H1 (cell line): ENCODE results near the gene NEK9. TPM values are rescaled to one million over a fixed set of nuclear protein-coding genes. Genes with fewer than 3 reads are reported as not detected.

ENCODE experiments used
- CTCF ChIA-PET: fragments of 300-600 bp; sonication (Branson Sonifier 250); formaldehyde crosslinking; loops from one replicate; lab custom pipeline; 2021; ENCODE audit not compliant: partially characterized antibody; lab: Charles Lee
- POLR2A ChIA-PET: fragments of 300-600 bp; sonication (Branson Sonifier 250); formaldehyde crosslinking; loops from one replicate; lab custom pipeline; 2021; ENCODE audit warnings: inconsistent platforms; ENCODE audit not compliant: partially characterized antibody; lab: Charles Lee
- DNase-seq, 2 experiments: peaks; one replicate each; pipeline versions ENCODE4 v3.0.0 to v3.0.0-alpha.2; 2010 to 2022; ENCODE audit warnings: low spot score in 2 of 2, low read depth in 1 of 2, mixed read lengths in 1 of 2
- FAIRE-seq: peaks from 2 replicates; lab custom pipeline; 2011; peaks lifted over from hg19 to GRCh38; lab: Jason Lieb, UNC
- H2AFZ ChIP-seq: 2 replicates; pipeline ENCODE4 v1.8.1; 2012; ENCODE audit warnings: low read length, inconsistent platforms
- H2AK5ac ChIP-seq: 2 replicates; pipeline ENCODE4 v1.6.1; 2013; ENCODE audit warnings: low read depth, low read length
- H2BK120ac ChIP-seq: replicated peaks from 2 replicates; pipeline ENCODE3; 2013; ENCODE audit warnings: low read depth, low read length, inconsistent platforms
- H2BK12ac ChIP-seq: 2 replicates; pipeline ENCODE4 v1.6.1; 2013; ENCODE audit warnings: low read depth, low read length
- H2BK15ac ChIP-seq: 2 replicates; pipeline ENCODE4 v1.6.1; 2013; ENCODE audit warnings: low read length
- H2BK20ac ChIP-seq: 2 replicates; pipeline ENCODE4 v1.6.1; 2013; ENCODE audit warnings: low read length
- H2BK5ac ChIP-seq: 2 replicates; pipeline ENCODE4 v1.6.1; 2013; ENCODE audit warnings: low read depth, low read length
- H3K14ac ChIP-seq: 2 replicates; pipeline ENCODE4 v1.6.1; 2013; ENCODE audit warnings: inconsistent platforms; ENCODE audit not compliant: insufficient read length
- H3K18ac ChIP-seq: 2 replicates; pipeline ENCODE4 v1.6.1; 2013; ENCODE audit warnings: low read length; ENCODE audit errors: extremely low read depth
- H3K23ac ChIP-seq: 2 replicates; pipeline ENCODE4 v1.6.1; 2013; ENCODE audit warnings: inconsistent platforms; ENCODE audit not compliant: insufficient read length
- H3K23me2 ChIP-seq: 2 replicates; pipeline ENCODE4 v1.6.1; 2013; ENCODE audit warnings: low read depth, low read length
- H3K27ac ChIP-seq: 2 replicates; pipeline ENCODE4 v1.6.1; 2011; ENCODE audit warnings: low read depth, low read length, inconsistent platforms
- H3K27me3 ChIP-seq, 4 experiments: replicated peaks in 1 of 4; 1 replicate in 1 of 4; 2 replicates in 3 of 4; pipeline versions ENCODE4 v1.6.1 to v1.8.1; 2011 to 2013; ENCODE audit warnings: low read length in 3 of 4, mild to moderate bottlenecking in 3 of 4, inconsistent platforms in 2 of 4, mixed read lengths in 2 of 4, moderate library complexity in 1 of 4; ENCODE audit not compliant: control insufficient read depth in 3 of 4, insufficient read depth in 3 of 4; ENCODE audit errors: extremely low read depth in 1 of 4
- H3K36me3 ChIP-seq, 4 experiments: 2 replicates each; pipeline versions ENCODE4 v1.6.1 to v1.8.1; 2011 to 2013; ENCODE audit warnings: mild to moderate bottlenecking in 4 of 4, low read length in 3 of 4, moderate library complexity in 2 of 4, control low read depth in 1 of 4, inconsistent platforms in 1 of 4; ENCODE audit not compliant: insufficient read depth in 4 of 4, control insufficient read depth in 2 of 4
- H3K4ac ChIP-seq: replicated peaks from 2 replicates; pipeline ENCODE3; 2013; ENCODE audit warnings: low read length, low read depth, mixed read lengths, inconsistent platforms; ENCODE audit not compliant: insufficient read length
- H3K4me1 ChIP-seq, 4 experiments: replicated peaks in 1 of 4; 1 replicate in 1 of 4; 2 replicates in 3 of 4; pipeline versions ENCODE4 v1.6.1 to v1.8.1; 2011 to 2013; ENCODE audit warnings: low read length in 3 of 4, inconsistent platforms in 2 of 4, mixed read lengths in 1 of 4; ENCODE audit not compliant: insufficient read depth in 4 of 4, control insufficient read depth in 3 of 4
- H3K4me2 ChIP-seq, 2 experiments: 2 replicates each; pipeline versions ENCODE4 v1.6.1 to v1.8.1; 2011 to 2013; ENCODE audit warnings: low read depth in 2 of 2, low read length in 2 of 2, control low read depth in 1 of 2, inconsistent platforms in 1 of 2, mild to moderate bottlenecking in 1 of 2; ENCODE audit not compliant: insufficient read depth in 1 of 2
- H3K4me3 ChIP-seq, 4 experiments: fragments of 200-600, 300-600 bp in 1 of 4; sonication (generic), shearing (Covaris generic), sonication (Bioruptor Twin) in 1 of 4; 2 replicates each; pipeline versions ENCODE4 v1.5.1 to v1.8.1; 2011 to 2016; ENCODE audit warnings: low read length in 4 of 4, low read depth in 3 of 4, control low read depth in 2 of 4, inconsistent platforms in 2 of 4, mild to moderate bottlenecking in 2 of 4, mixed read lengths in 1 of 4, moderate library complexity in 1 of 4; ENCODE audit not compliant: insufficient read depth in 2 of 4; ENCODE audit errors: extremely low read depth in 1 of 4
- H3K56ac ChIP-seq: replicated peaks from 2 replicates; pipeline ENCODE3; 2013; ENCODE audit warnings: low read depth, mild to moderate bottlenecking, mixed read lengths, low read length, inconsistent platforms; ENCODE audit not compliant: insufficient read length
- H3K79me1 ChIP-seq: 2 replicates; pipeline ENCODE4 v1.6.1; 2013; ENCODE audit warnings: low read depth, low read length, control low read depth
- H3K79me2 ChIP-seq, 2 experiments: 2 replicates each; pipeline versions ENCODE4 v1.6.1 to v1.8.1; 2012 to 2013; ENCODE audit warnings: low read length in 2 of 2, mild to moderate bottlenecking in 2 of 2, inconsistent platforms in 1 of 2; ENCODE audit not compliant: insufficient read depth in 2 of 2, control insufficient read depth in 1 of 2
- H3K9ac ChIP-seq, 4 experiments: replicated peaks in 1 of 4; 1 replicate in 1 of 4; 2 replicates in 3 of 4; pipeline versions ENCODE4 v1.6.1 to v1.8.1; 2011 to 2013; ENCODE audit warnings: low read depth in 3 of 4, low read length in 3 of 4, control low read depth in 2 of 4, mild to moderate bottlenecking in 2 of 4, moderate library complexity in 2 of 4, inconsistent platforms in 1 of 4; ENCODE audit errors: extremely low read depth in 1 of 4
- H3K9me3 ChIP-seq, 2 experiments: 2 replicates each; pipeline versions ENCODE4 v1.6.1 to v1.8.1; 2012 to 2013; ENCODE audit warnings: mild to moderate bottlenecking in 2 of 2, moderate library complexity in 2 of 2, control low read depth in 1 of 2, inconsistent platforms in 1 of 2, low read depth in 1 of 2, low read length in 1 of 2, mixed read lengths in 1 of 2; ENCODE audit not compliant: insufficient read depth in 2 of 2
- H4K20me1 ChIP-seq, 2 experiments: replicated peaks in 1 of 2; 2 replicates each; pipeline versions ENCODE3 to v1.8.1; 2011 to 2013; ENCODE audit warnings: inconsistent platforms in 2 of 2, low read length in 2 of 2, mild to moderate bottlenecking in 1 of 2; ENCODE audit not compliant: insufficient read depth in 2 of 2, control insufficient read depth in 1 of 2
- H4K5ac ChIP-seq: 2 replicates; pipeline ENCODE4 v1.6.1; 2013; ENCODE audit warnings: low read length, low read depth, mixed read lengths, inconsistent platforms; ENCODE audit not compliant: insufficient read length
- H4K8ac ChIP-seq: 2 replicates; pipeline ENCODE4 v1.8.0; 2013; ENCODE audit warnings: mild to moderate bottlenecking, moderate library complexity, low read length, inconsistent platforms; ENCODE audit not compliant: insufficient read depth; ENCODE audit errors: extremely low read depth
- H4K91ac ChIP-seq: replicated peaks from 2 replicates; pipeline ENCODE3; 2013; ENCODE audit warnings: low read length, mixed read lengths, inconsistent platforms; ENCODE audit not compliant: insufficient read length
- CHD2 ChIP-seq: IDR thresholded peaks from 2 replicates; pipeline ENCODE4 v1.6.1; 2012; ENCODE audit warnings: low read length, improper control_type of control experiment
- JUND ChIP-seq: IDR thresholded peaks from 2 replicates; pipeline ENCODE4 v1.6.1; 2011; ENCODE audit warnings: mild to moderate bottlenecking, improper control_type of control experiment, low read length
- KDM1A ChIP-seq: fragments of 200-600, 300-600 bp; sonication (generic); IDR thresholded peaks from 2 replicates; pipeline ENCODE4 v1.7.1; 2016; ENCODE audit warnings: mild to moderate bottlenecking, low read length, borderline replicate concordance
- WGBS, 2 experiments: shearing (Covaris generic) in 1 of 2; methylation state at CpG; one replicate each; pipeline versions ENCODE4 v1.1.6 to v1.1.7; 2013 to 2015; ENCODE audit warnings: low lambda C conversion rate in 2 of 2, mixed read lengths in 2 of 2, inconsistent platforms in 1 of 2, low coverage in 1 of 2, missing lambda C conversion rate in 1 of 2; ENCODE audit not compliant: insufficient replicate concordance in 2 of 2, insufficient coverage in 1 of 2, insufficient read length in 1 of 2; ENCODE audit errors: extremely low coverage in 1 of 2, missing lambda C conversion rate in 1 of 2; 5-methylcytosine and 5-hydroxymethylcytosine counted together
- polyA plus RNA-seq, 7 experiments: library from polyadenylated mRNA; depleted of rRNA in 3 of 7; stranded (reverse) in 5 of 7; unstranded in 2 of 7; fragments of >200 nt in 5 of 7; fragments of 200-250 nt in 2 of 7; gene quantifications; 1 replicate in 5 of 7; 2 replicates in 1 of 7; 4 replicates in 1 of 7; pipeline versions ENCODE4 v1.2.1 to v1.2.3, GENCODE V29; 2011 to 2013; ENCODE audit warnings: missing spikeins in 2 of 7, mixed read lengths in 2 of 7
- total RNA-seq: library from RNA; stranded (reverse); fragmentation: NEBNext Ultra II Directional; extraction: Animal tissue kit (Norgen Biotek cat#: 25700); gene quantifications from 2 replicates; pipeline ENCODE4 v1.2.1, GENCODE V29; 2021

The NEK9 gene
- total and polyA plus RNA-seq, 2 of the 8 experiments (the other 6 are each of a cell fraction or from before 2014, with no cell fraction given) = 16.0 to 43.6 TPM

GRCh38 chr14:75060420-75060819, 66.4 kb downstream of the NEK9 start:
- no peak overlapping the region for H3K4me3 ChIP-seq
- no peaks in the 10 kb centered on the region; a peak in 2 of 7 replicates for H3K4me1 ChIP-seq
- peaks cover 5% of the 10 kb centered on the region; the same call in 1 of the 2 replicates for H3K79me1 ChIP-seq
- peaks cover 9% of the 10 kb centered on the region for H3K23me2 ChIP-seq
- H3K36me3 ChIP-seq = peaks cover 0 to 9% (median 3%) of the 10 kb centered on the region in 4 experiments; a peak in 2 of 8 replicates
- no peak overlapping the region for H3K27ac ChIP-seq
- POLR2A ChIA-PET = no interaction called here
- H2AK5ac ChIP-seq = no peak overlapping the region
- no peak overlapping the region for H2AFZ ChIP-seq
- H2BK20ac ChIP-seq = no peak overlapping the region
- peak; percentile 71; the same call in 1 of the 2 replicates for TF ChIP-seq KDM1A
- no peak for TF ChIP-seq JUND
- no peak for TF ChIP-seq CHD2
- H3K9ac ChIP-seq = no peak overlapping the region
- no peak overlapping the region for H4K8ac ChIP-seq
- 71% methylated on average over 2 of the region's 2 CpGs; no CpG with 5 or more reads in 1 of the 2 experiments for WGBS, 2 experiments
- H3K23ac ChIP-seq = no peak overlapping the region
- H3K27me3 ChIP-seq = no peaks in the 10 kb centered on the region
- H2BK120ac ChIP-seq = no peak overlapping the region
- peaks cover 0 to 10% of the 10 kb centered on the region in 2 experiments; a peak in 2 of 4 replicates for H3K79me2 ChIP-seq
- no peak overlapping the region for H4K91ac ChIP-seq
- H3K4ac ChIP-seq = no peak overlapping the region
- no peak overlapping the region for H3K14ac ChIP-seq
- H4K20me1 ChIP-seq = no peaks in the 10 kb centered on the region
- DNase-seq = no peak
- no peak overlapping the region for H2BK5ac ChIP-seq
- no peak for FAIRE-seq
- no peak overlapping the region for H2BK15ac ChIP-seq
- no peak overlapping the region for H2BK12ac ChIP-seq
- no peak overlapping the region for H4K5ac ChIP-seq
- no peak overlapping the region for H3K18ac ChIP-seq
- no peaks in the 10 kb centered on the region for H3K9me3 ChIP-seq
- no peak overlapping the region for H3K4me2 ChIP-seq
- no peak overlapping the region for H3K56ac ChIP-seq
- CTCF ChIA-PET = no interaction called here
